Mucosa of rectum (tissue), 2 donors: Measurements from ENCODE around the gene ERBB2.
A peak's percentile ranks its signal among the peaks of the same experiment; 100 is the strongest.

Experiments used
- H3K27ac ChIP-seq, 2 donors: one replicate each; pipeline ENCODE4 v1.7.0; 2013; ENCODE audit warnings: inconsistent platforms in 2 of 2, low read depth in 2 of 2, low read length in 2 of 2
- H3K27me3 ChIP-seq, 2 donors: one replicate each; pipeline ENCODE4 v1.7.0; 2013; ENCODE audit warnings: low read length in 2 of 2; ENCODE audit not compliant: control insufficient read depth in 2 of 2, insufficient read depth in 2 of 2
- H3K36me3 ChIP-seq, 2 donors: one replicate each; pipeline ENCODE4 v1.7.0; 2013; ENCODE audit warnings: low read length in 2 of 2; ENCODE audit not compliant: control insufficient read depth in 2 of 2, insufficient read depth in 2 of 2
- H3K4me1 ChIP-seq, 2 donors: one replicate each; pipeline ENCODE4 v1.7.0; 2013; ENCODE audit warnings: low read length in 2 of 2, mild to moderate bottlenecking in 1 of 2; ENCODE audit not compliant: control insufficient read depth in 2 of 2, insufficient read depth in 2 of 2
- H3K4me3 ChIP-seq, 2 donors: one replicate each; pipeline ENCODE4 v1.7.0; 2013; ENCODE audit warnings: low read length in 2 of 2
- H3K9ac ChIP-seq, 2 donors: one replicate each; pipeline ENCODE4 v1.7.0; 2013; ENCODE audit warnings: low read length in 2 of 2, low read depth in 1 of 2, mild to moderate bottlenecking in 1 of 2
- H3K9me3 ChIP-seq, 2 donors: one replicate each; pipeline ENCODE4 v1.7.0; 2013; ENCODE audit warnings: low read length in 2 of 2; ENCODE audit not compliant: control insufficient read depth in 2 of 2
- donor health status: healthy.
- donor health status: Normal muscosa, but diverticular disease.

The ERBB2 gene

GRCh38 chr17:39665642-39666224, 34.1 kb upstream of the ERBB2 start:
- peaks cover 33 to 40% of the 10 kb centered on the region in 2 donors for H3K4me1 ChIP-seq
- H3K27me3 ChIP-seq: peaks cover 14 to 19% of the 10 kb centered on the region in 2 donors
- H3K9me3 ChIP-seq: no peaks in the 10 kb centered on the region
- H3K9ac ChIP-seq: no peak overlapping the region
- H3K27ac ChIP-seq: no peak overlapping the region
- H3K36me3 ChIP-seq: peaks cover 12 to 13% of the 10 kb centered on the region in 2 donors
- H3K4me3 ChIP-seq: no peak overlapping the region

DNA sequence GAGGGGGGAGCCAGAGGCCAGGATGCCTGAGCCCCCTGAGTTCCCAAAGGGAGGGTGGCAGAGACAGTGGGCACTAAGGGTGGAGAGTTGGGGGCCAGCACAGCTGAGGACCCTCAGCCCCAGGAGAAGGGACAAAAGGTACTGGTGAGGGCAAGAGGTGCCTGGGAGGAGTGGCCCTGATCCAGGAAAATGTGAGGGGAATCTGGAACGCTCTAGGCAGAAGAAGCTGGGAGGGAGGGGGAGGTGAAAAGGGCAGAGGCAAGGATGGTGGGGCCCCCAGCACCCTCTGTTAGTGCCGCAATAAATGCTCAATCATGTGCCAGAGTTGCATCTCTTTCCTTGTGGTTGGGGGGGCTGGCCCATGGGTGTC, 33.6 kb upstream of the ERBB2 start:
- Histone ChIP-seq H3K36me3 (peaks cover 7 to 9% of the 10 kb centered on the region in 2 donors), H3K27me3 (peaks cover 15 to 19% of the 10 kb centered on the region in 2 donors), H3K4me3 (no peak overlapping the region), H3K27ac (no peak overlapping the region), H3K9me3 (no peaks in the 10 kb centered on the region), H3K9ac (no peak overlapping the region), H3K4me1 (peaks cover 33 to 40% of the 10 kb centered on the region in 2 donors)

GRCh38 chr17:39666601-39667261, 33.1 kb upstream of the ERBB2 start:
- Histone ChIP-seq H3K27me3 (peaks cover 15 to 19% of the 10 kb centered on the region in 2 donors), H3K36me3 (peaks cover 4 to 6% of the 10 kb centered on the region in 2 donors), H3K27ac (no peak overlapping the region), H3K9me3 (no peaks in the 10 kb centered on the region), H3K9ac (no peak overlapping the region), H3K4me1 (peaks cover 37 to 44% of the 10 kb centered on the region in 2 donors), H3K4me3 (no peak overlapping the region)

DNA sequence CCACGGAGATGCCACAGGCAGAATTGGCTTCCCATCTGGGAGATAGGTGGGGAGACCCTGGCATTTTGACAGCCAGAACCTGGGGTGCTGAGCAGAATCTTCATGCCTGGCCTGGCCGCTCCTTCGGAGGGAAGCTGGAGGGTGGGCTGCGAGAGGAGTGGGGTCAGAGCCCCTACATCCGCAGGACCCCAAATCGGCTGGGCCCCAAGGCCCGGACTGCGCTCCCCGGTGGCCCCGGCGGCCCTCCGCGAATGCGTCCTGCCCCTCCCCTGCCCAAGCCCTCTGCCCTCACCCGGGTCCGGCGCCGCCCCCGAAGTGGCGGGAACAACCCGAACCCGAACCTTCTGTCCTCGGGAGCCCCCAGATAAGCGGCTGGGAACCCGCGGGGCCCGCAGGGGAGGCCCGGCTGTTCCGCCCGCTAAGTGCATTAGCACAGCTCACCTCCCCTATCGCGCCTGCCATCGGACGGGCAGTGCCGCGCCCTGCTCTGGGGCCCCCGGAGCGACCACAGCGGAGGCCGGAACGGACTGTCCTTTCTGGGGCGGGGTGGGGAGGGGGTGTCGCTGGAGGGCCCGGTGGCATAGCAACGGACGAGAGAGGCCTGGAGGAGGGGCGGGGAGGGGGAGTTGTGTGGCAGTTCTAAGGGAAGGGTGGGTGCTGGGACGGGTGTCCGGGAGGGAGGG, 32.5 kb upstream of the ERBB2 start:
- no peak overlapping the region for H3K27ac ChIP-seq
- no peaks in the 10 kb centered on the region for H3K9me3 ChIP-seq
- H3K36me3 ChIP-seq: peaks cover 0 to 6% of the 10 kb centered on the region in 2 donors
- no peak overlapping the region for H3K9ac ChIP-seq
- no peak overlapping the region for H3K4me3 ChIP-seq
- H3K27me3 ChIP-seq: peaks cover 15 to 19% of the 10 kb centered on the region in 2 donors
- H3K4me1 ChIP-seq: peaks cover 38 to 44% of the 10 kb centered on the region in 2 donors

GRCh38 chr17:39667945-39668924, 31.6 kb upstream of the ERBB2 start, which contains the start of gene PNMT:
TSS of gene PNMT (plus strand) at chr17:39668453. CDS start at chr17:39668476, 23 bp downstream.
- peak within 1 kb of the TSS; percentile 20 to 40 for H3K4me3 ChIP-seq
- peaks cover 15 to 19% of the 10 kb centered on the region in 2 donors for H3K27me3 ChIP-seq
- no peaks in the 10 kb centered on the region for H3K36me3 ChIP-seq
- H3K9ac ChIP-seq: peak within 1 kb of the TSS; percentile 32 to 63
- H3K27ac ChIP-seq: no peak within 1 kb of the TSS
- no peaks in the 10 kb centered on the region for H3K9me3 ChIP-seq
- H3K4me1 ChIP-seq: peaks cover 31 to 38% of the 10 kb centered on the region in 2 donors

GRCh38 chr17:39669897-39670735, 29.7 kb upstream of the ERBB2 start:
- Histone ChIP-seq H3K36me3 (no peaks in the 10 kb centered on the region), H3K4me3 (no peak overlapping the region), H3K4me1 (peaks cover 29 to 32% of the 10 kb centered on the region in 2 donors), H3K9ac (no peak overlapping the region), H3K9me3 (no peaks in the 10 kb centered on the region), H3K27ac (no peak overlapping the region), H3K27me3 (peaks cover 15 to 19% of the 10 kb centered on the region in 2 donors)

- Histone ChIP-seq H3K36me3 (no peaks in the 10 kb centered on the region), H3K9ac (no peak overlapping the region), H3K27me3 (peaks cover 15 to 19% of the 10 kb centered on the region in 2 donors), H3K9me3 (no peaks in the 10 kb centered on the region), H3K4me3 (no peak overlapping the region), H3K27ac (no peak overlapping the region), H3K4me1 (peaks cover 34 to 35% of the 10 kb centered on the region in 2 donors)
These were observed 29.1 kb upstream of the ERBB2 start for GRCh38 chr17:39670746-39671145.

- H3K4me1 ChIP-seq: peaks cover 40 to 43% of the 10 kb centered on the region in 2 donors
- peaks cover 10 to 13% of the 10 kb centered on the region in 2 donors for H3K27me3 ChIP-seq
- H3K9ac ChIP-seq: peak overlapping the region; percentile 52 to 58
These were observed 28.0 kb upstream of the ERBB2 start for GRCh38 chr17:39671651-39672521.

More at GRCh38 chr17:39671651-39672521, 28.0 kb upstream of the ERBB2 start:
- no peaks in the 10 kb centered on the region for H3K9me3 ChIP-seq
- H3K36me3 ChIP-seq: peaks cover 0 to 1% of the 10 kb centered on the region in 2 donors
- peak overlapping the region; percentile 63 to 65 for H3K27ac ChIP-seq
- H3K4me3 ChIP-seq: no peak overlapping the region
